ENCODE data around the gene ANTXR2.
A peak's percentile ranks its signal among the peaks of the same experiment; 100 is the strongest.

ANTXR2 gene

GRCh38 chr4:80027611-80028010, 45.4 kb downstream of the ANTXR2 start:
- DNase-seq = no peak
- Mint-ChIP-seq H3K4me3 (no peak overlapping the region), H3K27me3 (ENCODE audit: low read depth, poor library complexity) (no peaks in the 10 kb centered on the region), H3K36me3 (ENCODE audit: low read depth) (peaks cover 20% of the 10 kb centered on the region), H3K9me3 (no peaks in the 10 kb centered on the region), H3K4me1 (no peaks in the 10 kb centered on the region), H3K27ac (no peak overlapping the region)
- TF ChIP-seq, protein P1, sequence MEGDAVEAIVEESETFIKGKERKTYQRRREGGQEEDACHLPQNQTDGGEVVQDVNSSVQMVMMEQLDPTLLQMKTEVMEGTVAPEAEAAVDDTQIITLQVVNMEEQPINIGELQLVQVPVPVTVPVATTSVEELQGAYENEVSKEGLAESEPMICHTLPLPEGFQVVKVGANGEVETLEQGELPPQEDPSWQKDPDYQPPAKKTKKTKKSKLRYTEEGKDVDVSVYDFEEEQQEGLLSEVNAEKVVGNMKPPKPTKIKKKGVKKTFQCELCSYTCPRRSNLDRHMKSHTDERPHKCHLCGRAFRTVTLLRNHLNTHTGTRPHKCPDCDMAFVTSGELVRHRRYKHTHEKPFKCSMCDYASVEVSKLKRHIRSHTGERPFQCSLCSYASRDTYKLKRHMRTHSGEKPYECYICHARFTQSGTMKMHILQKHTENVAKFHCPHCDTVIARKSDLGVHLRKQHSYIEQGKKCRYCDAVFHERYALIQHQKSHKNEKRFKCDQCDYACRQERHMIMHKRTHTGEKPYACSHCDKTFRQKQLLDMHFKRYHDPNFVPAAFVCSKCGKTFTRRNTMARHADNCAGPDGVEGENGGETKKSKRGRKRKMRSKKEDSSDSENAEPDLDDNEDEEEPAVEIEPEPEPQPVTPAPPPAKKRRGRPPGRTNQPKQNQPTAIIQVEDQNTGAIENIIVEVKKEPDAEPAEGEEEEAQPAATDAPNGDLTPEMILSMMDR (IDR thresholded peaks at IDR 0.05) = no peak

GRCh38 chr4:80026100-80026499, 46.9 kb downstream of the ANTXR2 start:
- no peaks in the 10 kb centered on the region for H3K4me1 Mint-ChIP-seq

DNA sequence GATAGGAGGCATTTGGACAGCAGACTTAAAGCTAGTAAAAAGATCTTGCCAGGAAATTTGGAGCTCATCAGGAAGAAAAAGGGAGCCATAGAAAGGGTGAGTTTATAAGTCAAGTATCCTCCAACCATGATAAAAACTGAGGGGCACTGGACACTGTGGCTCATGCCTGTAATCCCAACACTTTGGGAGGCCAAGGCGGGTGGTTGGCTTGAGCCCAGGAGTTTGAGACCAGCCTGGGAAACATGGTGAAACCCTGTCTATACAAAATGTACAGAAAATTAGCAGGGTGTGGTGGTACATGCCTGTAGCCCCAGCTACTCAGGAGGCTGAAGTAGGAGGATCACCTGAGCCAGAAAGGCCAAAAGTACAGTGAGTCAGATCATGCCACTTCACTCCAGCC, 48.7 kb downstream of the ANTXR2 start:
- DNase-seq = no peak
- TF ChIP-seq, protein P1 (IDR thresholded peaks at IDR 0.05) = no peak
- no peaks in the 10 kb centered on the region for H3K27me3 Mint-ChIP-seq (ENCODE audit: low read depth, poor library complexity)
- H3K27ac Mint-ChIP-seq = peak overlapping the region; percentile 9
- H3K36me3 Mint-ChIP-seq (ENCODE audit: low read depth) = peaks cover 30% of the 10 kb centered on the region
- no peaks in the 10 kb centered on the region for H3K9me3 Mint-ChIP-seq
- no peaks in the 10 kb centered on the region for H3K4me1 Mint-ChIP-seq
- H3K4me3 Mint-ChIP-seq = no peak overlapping the region

More at GRCh38 chr4:80026100-80026499, 46.9 kb downstream of the ANTXR2 start:
- Mint-ChIP-seq H3K27ac (no peak overlapping the region), H3K36me3 (ENCODE audit: low read depth) (peaks cover 30% of the 10 kb centered on the region), H3K4me3 (no peak overlapping the region), H3K27me3 (ENCODE audit: low read depth, poor library complexity) (no peaks in the 10 kb centered on the region), H3K9me3 (no peaks in the 10 kb centered on the region)
- TF ChIP-seq, protein P1 (IDR thresholded peaks at IDR 0.05) = no peak
- no peak for DNase-seq

GRCh38 chr4:80022282-80022681, 50.7 kb downstream of the ANTXR2 start:
- Mint-ChIP-seq H3K27me3 (ENCODE audit: low read depth, poor library complexity) (no peaks in the 10 kb centered on the region), H3K4me3 (no peak overlapping the region), H3K27ac (no peak overlapping the region), H3K36me3 (ENCODE audit: low read depth) (peaks cover 30% of the 10 kb centered on the region), H3K4me1 (no peaks in the 10 kb centered on the region), H3K9me3 (no peaks in the 10 kb centered on the region)
- TF ChIP-seq, protein P1 (IDR thresholded peaks at IDR 0.05) = no peak
- no peak for DNase-seq

GRCh38 chr4:80017125-80017854, 55.7 kb downstream of the ANTXR2 start:
- H3K36me3 Mint-ChIP-seq (ENCODE audit: low read depth) = peaks cover 15% of the 10 kb centered on the region
- no peaks in the 10 kb centered on the region for H3K9me3 Mint-ChIP-seq
- H3K4me1 Mint-ChIP-seq = no peaks in the 10 kb centered on the region
- no peak overlapping the region for H3K27ac Mint-ChIP-seq
- DNase-seq = no peak
- H3K27me3 Mint-ChIP-seq (ENCODE audit: low read depth, poor library complexity) = no peaks in the 10 kb centered on the region
- H3K4me3 Mint-ChIP-seq = no peak overlapping the region
- TF ChIP-seq, protein P1 (IDR thresholded peaks at IDR 0.05) = no peak

GRCh38 chr4:80016506-80016905, 56.5 kb downstream of the ANTXR2 start:
- no peaks in the 10 kb centered on the region for H3K9me3 Mint-ChIP-seq
- H3K4me1 Mint-ChIP-seq = no peaks in the 10 kb centered on the region
- DNase-seq = no peak
- peaks cover 14% of the 10 kb centered on the region for H3K36me3 Mint-ChIP-seq (ENCODE audit: low read depth)
- H3K27ac Mint-ChIP-seq = no peak overlapping the region
- no peak overlapping the region for H3K4me3 Mint-ChIP-seq
- no peaks in the 10 kb centered on the region for H3K27me3 Mint-ChIP-seq (ENCODE audit: low read depth, poor library complexity)
- TF ChIP-seq, protein P1 (IDR thresholded peaks at IDR 0.05) = no peak

Data from nephron progenitor cell (in vitro differentiated cells).